Neural progenitor cell (in vitro differentiated cells): ENCODE measurements around the gene PARP16. TPM values are rescaled to one million over a fixed set of nuclear protein-coding genes. Genes with fewer than 3 reads are reported as not detected.

ENCODE experiments used
- DNase-seq: peaks from one replicate; pipeline ENCODE4 v3.0.0-alpha.2; 2016; ENCODE audit warnings: low spot score
- H2AFZ ChIP-seq: fragments of 200-600 bp; sonication (generic); replicated peaks from 2 replicates; pipeline ENCODE4 v1.6.1; 2016; ENCODE audit warnings: antibody characterized with exemption
- H3F3A ChIP-seq: fragments of 200-600 bp; sonication (generic); 2 replicates; pipeline ENCODE4 v1.6.1; 2016; ENCODE audit warnings: antibody characterized with exemption, low read depth
- H3K27ac ChIP-seq: fragments of 200-600 bp; sonication (generic); 2 replicates; pipeline ENCODE4 v1.5.1; 2016; ENCODE audit warnings: mild to moderate bottlenecking
- H3K27me3 ChIP-seq: fragments of 200-600 bp; sonication (generic); 2 replicates; pipeline ENCODE4 v1.6.1; 2016; ENCODE audit warnings: mild to moderate bottlenecking, moderate library complexity
- H3K36me3 ChIP-seq: fragments of 200-600 bp; sonication (generic); 2 replicates; pipeline ENCODE4 v1.5.1; 2016
- H3K4me1 ChIP-seq: fragments of 200-600 bp; sonication (generic); 2 replicates; pipeline ENCODE4 v1.6.1; 2016; ENCODE audit warnings: mixed run types
- H3K4me2 ChIP-seq: fragments of 200-600 bp; sonication (generic); 2 replicates; pipeline ENCODE4 v1.6.1; 2016
- H3K4me3 ChIP-seq: fragments of 200-600 bp; sonication (generic); 2 replicates; pipeline ENCODE4 v1.5.1; 2016
- H3K79me2 ChIP-seq: fragments of 200-600 bp; sonication (generic); 2 replicates; pipeline ENCODE4 v1.6.1; 2016; ENCODE audit warnings: low read depth
- H3K9ac ChIP-seq: fragments of 200-600 bp; sonication (generic); 2 replicates; pipeline ENCODE4 v1.6.1; 2016
- H3K9me3 ChIP-seq: fragments of 200-600 bp; sonication (generic); 2 replicates; pipeline ENCODE4 v1.5.1; 2016; ENCODE audit warnings: low read depth
- H4K20me1 ChIP-seq: fragments of 200-600 bp; sonication (generic); 2 replicates; pipeline ENCODE4 v1.6.1; 2016; ENCODE audit warnings: low read depth
- H3K27ac Mint-ChIP-seq: 3 replicates; pipeline ENCODE4 v1.8.0; 2021; ENCODE audit warnings: mixed read lengths
- H3K27me3 Mint-ChIP-seq: 2 replicates; pipeline ENCODE4 v1.8.0; 2022; ENCODE audit warnings: low read depth, mild to moderate bottlenecking, inconsistent platforms, moderate library complexity, mixed read lengths; ENCODE audit not compliant: insufficient read depth
- H3K36me3 Mint-ChIP-seq: 3 replicates; pipeline ENCODE4 v1.8.0; 2021; ENCODE audit warnings: mixed read lengths
- H3K4me1 Mint-ChIP-seq: 3 replicates; pipeline ENCODE4 v1.8.0; 2021; ENCODE audit warnings: mixed read lengths
- H3K4me3 Mint-ChIP-seq: 3 replicates; pipeline ENCODE4 v1.8.0; 2021; ENCODE audit warnings: mild to moderate bottlenecking, moderate library complexity, mixed read lengths
- H3K9me3 Mint-ChIP-seq: 3 replicates; pipeline ENCODE4 v1.8.0; 2020; ENCODE audit warnings: mixed read lengths
- EZH2 ChIP-seq: fragments of 200-600 bp; sonication (generic); IDR thresholded peaks from 2 replicates; pipeline ENCODE4 v1.6.1; 2017; ENCODE audit warnings: antibody characterized with exemption, mild to moderate bottlenecking, moderate library complexity
- EZH2phosphoT487 ChIP-seq: fragments of 200-600 bp; sonication (generic); IDR thresholded peaks from 2 replicates; pipeline ENCODE4 v1.6.1; 2017; ENCODE audit warnings: antibody characterized with exemption
- total RNA-seq: library from RNA; depleted of rRNA; stranded (reverse); fragments of >200 nt; gene quantifications from 2 replicates; pipeline ENCODE4 v1.2.3, GENCODE V29; 2015; ENCODE audit warnings: low replicate concordance
- TF ChIP-seq, protein P1 (sequence below): fragments of 200-600 bp; sonication (generic); IDR thresholded peaks from 2 replicates; pipeline ENCODE4 v1.5.1; 2017; ENCODE audit warnings: antibody characterized with exemption, mild to moderate bottlenecking

PARP16 gene
- total RNA-seq, 1 donor from 2014 or later = 5.7 TPM

DNA sequence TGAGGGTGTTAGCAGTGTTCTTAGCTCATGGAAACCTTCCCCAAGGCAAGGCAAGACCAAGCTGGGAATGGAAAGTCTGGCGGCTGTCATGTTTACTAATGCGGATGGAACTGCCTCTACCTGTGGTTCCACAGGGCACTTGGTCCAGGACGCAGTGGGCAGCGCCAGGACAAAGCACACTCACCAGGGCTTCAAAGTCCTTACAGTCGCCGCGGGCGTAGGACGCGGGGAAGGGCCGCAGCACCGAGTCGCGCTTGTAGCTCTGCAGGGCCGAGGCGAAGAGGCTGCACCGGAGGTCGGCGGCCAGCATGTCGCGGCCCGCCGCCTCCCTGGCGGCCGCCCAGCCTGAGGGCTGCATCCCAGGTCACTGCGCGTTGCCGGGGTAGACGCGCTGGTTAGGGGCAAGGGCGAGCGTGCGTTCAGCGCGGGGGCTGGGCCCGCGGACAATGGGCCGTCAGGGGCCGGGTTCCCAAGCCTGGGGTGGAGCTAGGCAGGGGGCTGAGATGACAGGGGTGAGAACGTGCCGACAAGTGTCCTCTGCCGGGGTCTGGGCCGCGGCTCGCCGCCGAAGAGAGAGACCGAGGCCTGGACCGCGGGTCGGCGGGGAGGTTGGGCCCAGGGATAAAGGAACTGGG lies 497 bp downstream of the PARP16 start:
- TF ChIP-seq, protein P1, sequence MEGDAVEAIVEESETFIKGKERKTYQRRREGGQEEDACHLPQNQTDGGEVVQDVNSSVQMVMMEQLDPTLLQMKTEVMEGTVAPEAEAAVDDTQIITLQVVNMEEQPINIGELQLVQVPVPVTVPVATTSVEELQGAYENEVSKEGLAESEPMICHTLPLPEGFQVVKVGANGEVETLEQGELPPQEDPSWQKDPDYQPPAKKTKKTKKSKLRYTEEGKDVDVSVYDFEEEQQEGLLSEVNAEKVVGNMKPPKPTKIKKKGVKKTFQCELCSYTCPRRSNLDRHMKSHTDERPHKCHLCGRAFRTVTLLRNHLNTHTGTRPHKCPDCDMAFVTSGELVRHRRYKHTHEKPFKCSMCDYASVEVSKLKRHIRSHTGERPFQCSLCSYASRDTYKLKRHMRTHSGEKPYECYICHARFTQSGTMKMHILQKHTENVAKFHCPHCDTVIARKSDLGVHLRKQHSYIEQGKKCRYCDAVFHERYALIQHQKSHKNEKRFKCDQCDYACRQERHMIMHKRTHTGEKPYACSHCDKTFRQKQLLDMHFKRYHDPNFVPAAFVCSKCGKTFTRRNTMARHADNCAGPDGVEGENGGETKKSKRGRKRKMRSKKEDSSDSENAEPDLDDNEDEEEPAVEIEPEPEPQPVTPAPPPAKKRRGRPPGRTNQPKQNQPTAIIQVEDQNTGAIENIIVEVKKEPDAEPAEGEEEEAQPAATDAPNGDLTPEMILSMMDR = no peak
- no peak for TF ChIP-seq EZH2
- TF ChIP-seq EZH2phosphoT487 = no peak
- Histone ChIP-seq H3K27me3 (peaks cover 11% of the 10 kb centered on the region), H3K4me2 (peak overlapping the region; percentile 77), H3K4me3 (peak overlapping the region; percentile 58), H3K9me3 (no peaks in the 10 kb centered on the region), H4K20me1 (no peaks in the 10 kb centered on the region), H3F3A (peaks cover 20% of the 10 kb centered on the region), H3K27ac (peak overlapping the region; percentile 43), H3K4me1 (peaks cover 6% of the 10 kb centered on the region), H2AFZ (peak overlapping the region; percentile 52), H3K9ac (no peak overlapping the region), H3K79me2 (no peaks in the 10 kb centered on the region), H3K36me3 (no peaks in the 10 kb centered on the region)
- H3K4me1 Mint-ChIP-seq = peaks cover 19% of the 10 kb centered on the region
- peak overlapping the region; percentile 87 for H3K4me3 Mint-ChIP-seq
- H3K27me3 Mint-ChIP-seq = peaks cover 6% of the 10 kb centered on the region
- peaks cover 15% of the 10 kb centered on the region for H3K36me3 Mint-ChIP-seq
- H3K27ac Mint-ChIP-seq = peak overlapping the region; percentile 47
- peak; percentile 87 for DNase-seq
- H3K9me3 Mint-ChIP-seq = no peaks in the 10 kb centered on the region

DNA sequence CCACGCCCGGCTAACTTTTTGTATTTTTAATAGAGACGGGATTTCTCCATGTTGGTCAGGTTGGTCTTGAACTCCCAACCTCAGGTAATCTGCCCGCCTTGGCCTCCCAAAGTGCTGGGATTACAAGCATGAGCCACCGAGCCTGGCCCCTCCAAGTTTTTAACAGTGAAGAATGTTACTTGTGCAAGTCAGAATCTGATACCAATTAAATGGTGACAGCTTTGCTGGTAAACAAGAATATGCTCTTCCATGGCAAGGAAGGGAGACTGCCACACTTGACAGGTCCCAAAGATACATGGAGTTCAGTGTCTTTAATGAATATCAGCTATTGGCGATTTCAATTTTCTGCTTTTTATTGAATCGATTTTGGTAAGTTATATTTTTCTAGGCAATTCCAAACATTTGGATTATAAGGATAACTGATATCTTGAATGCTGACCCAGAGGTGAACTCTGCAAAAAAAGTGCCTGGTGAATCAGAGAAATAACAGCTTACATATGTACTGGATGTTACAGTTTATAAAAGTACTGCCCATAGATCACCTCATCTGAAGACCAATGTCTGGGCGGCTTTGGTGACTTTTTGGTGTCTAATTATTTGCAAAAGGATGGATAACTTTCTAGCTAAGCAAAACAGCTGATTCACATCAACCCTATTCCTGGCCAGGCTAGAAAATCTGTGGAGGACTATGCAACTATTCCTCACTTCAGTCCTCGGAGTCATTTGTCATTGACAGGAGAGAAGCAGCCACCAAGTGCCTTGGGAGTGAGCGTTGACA lies 1.2 kb downstream of the PARP16 start:
- peak overlapping the region; percentile 35 for H3K27ac Mint-ChIP-seq
- H3K79me2 ChIP-seq = no peaks in the 10 kb centered on the region
- H3K27me3 ChIP-seq = peaks cover 11% of the 10 kb centered on the region
- H3K4me1 Mint-ChIP-seq = peaks cover 19% of the 10 kb centered on the region
- H2AFZ ChIP-seq = peak overlapping the region; percentile 52
- peak overlapping the region; percentile 87 for H3K4me3 Mint-ChIP-seq
- peaks cover 20% of the 10 kb centered on the region for H3F3A ChIP-seq
- peaks cover 9% of the 10 kb centered on the region for H3K27me3 Mint-ChIP-seq
- H3K27ac ChIP-seq = no peak overlapping the region
- DNase-seq = no peak
- peaks cover 6% of the 10 kb centered on the region for H3K4me1 ChIP-seq
- H3K36me3 Mint-ChIP-seq = peaks cover 15% of the 10 kb centered on the region
- no peaks in the 10 kb centered on the region for H3K9me3 Mint-ChIP-seq
- peak overlapping the region; percentile 58 for H3K4me3 ChIP-seq
- no peaks in the 10 kb centered on the region for H3K36me3 ChIP-seq
- H3K9me3 ChIP-seq = no peaks in the 10 kb centered on the region
- H4K20me1 ChIP-seq = no peaks in the 10 kb centered on the region
- no peak overlapping the region for H3K9ac ChIP-seq
- peak overlapping the region; percentile 77 for H3K4me2 ChIP-seq
- TF ChIP-seq, protein P1 = no peak

DNA sequence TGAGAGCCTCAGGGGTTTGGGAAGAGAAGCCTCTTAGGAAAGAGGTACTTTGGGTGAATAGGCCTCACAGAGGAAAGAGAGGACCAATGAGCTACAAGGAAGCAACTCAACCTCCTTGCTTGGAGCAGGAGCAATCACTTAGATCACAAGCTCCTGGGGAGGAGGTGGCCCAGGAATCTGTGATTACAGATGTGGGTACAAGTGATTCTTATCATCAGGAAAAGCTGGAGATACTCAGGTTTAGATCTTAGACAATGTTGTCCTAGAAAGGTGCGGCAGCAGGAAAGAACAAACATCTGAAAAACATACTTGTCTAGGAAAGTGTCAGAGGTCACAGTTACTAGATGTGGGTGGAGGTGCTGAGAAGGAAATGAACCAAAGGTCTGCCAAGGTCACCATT lies 8.2 kb downstream of the PARP16 start:
- TF ChIP-seq, protein P1 = no peak
- TF ChIP-seq EZH2phosphoT487 (no peak), EZH2 (no peak)

More for the DNA sequence above, 8.2 kb downstream of the PARP16 start:
- H3K4me3 ChIP-seq = no peak overlapping the region
- no peaks in the 10 kb centered on the region for H4K20me1 ChIP-seq
- H3K79me2 ChIP-seq = no peaks in the 10 kb centered on the region
- no peak for DNase-seq
- H3F3A ChIP-seq = no peaks in the 10 kb centered on the region
- Mint-ChIP-seq H3K27me3 (peaks cover 6% of the 10 kb centered on the region), H3K4me1 (peaks cover 3% of the 10 kb centered on the region), H3K9me3 (no peaks in the 10 kb centered on the region), H3K4me3 (no peak overlapping the region), H3K27ac (no peak overlapping the region), H3K36me3 (peaks cover 17% of the 10 kb centered on the region)
- H3K27me3 ChIP-seq = no peaks in the 10 kb centered on the region
- H2AFZ ChIP-seq = no peak overlapping the region
- H3K4me1 ChIP-seq = no peaks in the 10 kb centered on the region
- no peaks in the 10 kb centered on the region for H3K36me3 ChIP-seq
- no peak overlapping the region for H3K27ac ChIP-seq
- no peak overlapping the region for H3K4me2 ChIP-seq
- no peak overlapping the region for H3K9ac ChIP-seq
- no peaks in the 10 kb centered on the region for H3K9me3 ChIP-seq
